HL-60 (cell line): ENCODE results near the gene DOLK.

Source experiments
- DNase-seq, 2 experiments: peaks; one replicate each; pipeline ENCODE4 v3.0.0-alpha.2; 2010 to 2020; ENCODE audit warnings: low read depth in 1 of 2, low spot score in 1 of 2
- H3K27ac ChIP-seq: fragments of 250-450 bp; sonication (Bioruptor Pico); replicated peaks from 2 replicates; pipeline ENCODE4 v1.5.1; 2020; ENCODE audit warnings: mild to moderate bottlenecking, moderate library complexity
- H3K27me3 ChIP-seq: fragments of 250-450 bp; sonication (Bioruptor Pico); 2 replicates; pipeline ENCODE4 v1.5.1; 2021; ENCODE audit warnings: mild to moderate bottlenecking, moderate library complexity; ENCODE audit not compliant: insufficient read depth, poor library complexity, severe bottlenecking
- H3K4me3 ChIP-seq: replicated peaks from 2 replicates; pipeline ENCODE4 v1.5.1; 2011; ENCODE audit warnings: mild to moderate bottlenecking, control low read depth, low read length; ENCODE audit not compliant: insufficient read depth
- CTCF ChIP-seq: IDR thresholded peaks from one replicate; pipeline ENCODE4 v1.5.1; 2011; ENCODE audit warnings: low read length, control low read depth, inconsistent platforms; ENCODE audit not compliant: insufficient read depth
- GABPA ChIP-seq: IDR thresholded peaks from 2 replicates; pipeline ENCODE4 v1.6.1; 2012; ENCODE audit warnings: low read depth
- POLR2AphosphoS5 ChIP-seq: IDR thresholded peaks from 2 replicates; pipeline ENCODE4 v1.6.1; 2012; ENCODE audit warnings: low read depth
- REST ChIP-seq: IDR thresholded peaks from 2 replicates; pipeline ENCODE4 v1.6.1; 2012; ENCODE audit warnings: low read depth; ENCODE audit not compliant: insufficient replicate concordance
- SPI1 ChIP-seq: IDR thresholded peaks from 2 replicates; pipeline ENCODE4 v1.6.1; 2012; ENCODE audit warnings: low read depth, mild to moderate bottlenecking, borderline replicate concordance

DOLK gene

GRCh38 chr9:128898845-128899565, 48.4 kb downstream of the DOLK start:
- DNase-seq = no peak
- Histone ChIP-seq H3K4me3 (no peak overlapping the region), H3K27ac (peak overlapping the region; percentile 53), H3K27me3 (no peaks in the 10 kb centered on the region)
- TF ChIP-seq GABPA (no peak), SPI1 (no peak), CTCF (no peak)

- Histone ChIP-seq H3K27me3 (no peaks in the 10 kb centered on the region), H3K27ac (peak overlapping the region; percentile 53; the same call in 1 of the 2 replicates), H3K4me3 (no peak overlapping the region)
- no peak for DNase-seq
- TF ChIP-seq POLR2AphosphoS5 (no peak), GABPA (no peak), REST (no peak), CTCF (no peak), SPI1 (no peak)
Measured at GRCh38 chr9:128898382-128898781, 49.0 kb downstream of the DOLK start.

GRCh38 chr9:128895556-128895955, 51.8 kb downstream of the DOLK start:
- no peak for TF ChIP-seq REST
- no peak for TF ChIP-seq GABPA
- no peak for TF ChIP-seq POLR2AphosphoS5
- TF ChIP-seq SPI1 = no peak
- TF ChIP-seq CTCF = no peak
- H3K27ac ChIP-seq = no peak overlapping the region
- H3K4me3 ChIP-seq = no peak overlapping the region
- no peak for DNase-seq
- no peaks in the 10 kb centered on the region for H3K27me3 ChIP-seq
